HFF-Myc (cell line): ENCODE data around the gene RCC1.

Experiments used
- DNase-seq: peaks from one replicate; pipeline ENCODE4 v3.0.0-alpha.2; 2011; ENCODE audit warnings: low read depth; ENCODE audit errors: extremely low read depth
- H3K4me3 ChIP-seq: replicated peaks from 2 replicates; pipeline ENCODE4 v1.5.1; 2011; ENCODE audit warnings: low read depth, mild to moderate bottlenecking, control low read depth, low read length
- CTCF ChIP-seq: IDR thresholded peaks from 2 replicates; pipeline ENCODE4 v1.5.1; 2012; ENCODE audit warnings: mild to moderate bottlenecking, low read depth, low read length, control low read depth; ENCODE audit errors: missing control alignments

Gene RCC1

GRCh38 chr1:28551381-28551780 is 45.5 kb downstream of the RCC1 start:
- TF ChIP-seq CTCF: no peak
- H3K4me3 ChIP-seq: no peak overlapping the region
- DNase-seq: no peak

GRCh38 chr1:28552758-28553663 is 47.2 kb downstream of the RCC1 start, which contains the start of gene TRNAU1AP:
TRNAU1AP (plus strand) TSS chr1:28553085; CDS start chr1:28553111, 26 bp downstream.
- DNase-seq: peak; percentile 85
- H3K4me3 ChIP-seq: peak within 1 kb of the TSS; percentile 96

GRCh38 chr1:28560886-28561285 is 55.0 kb downstream of the RCC1 start:
- H3K4me3 ChIP-seq: no peak overlapping the region
- no peak for DNase-seq

More at GRCh38 chr1:28552758-28553663, 47.2 kb downstream of the RCC1 start, which contains the start of gene TRNAU1AP:
- TF ChIP-seq CTCF: no peak

GRCh38 chr1:28564310-28564709 is 58.5 kb downstream of the RCC1 start:
- no peak overlapping the region for H3K4me3 ChIP-seq
- no peak for TF ChIP-seq CTCF
- DNase-seq: no peak

More at GRCh38 chr1:28560886-28561285, 55.0 kb downstream of the RCC1 start:
- no peak for TF ChIP-seq CTCF

GRCh38 chr1:28565040-28565439 is 59.2 kb downstream of the RCC1 start:
- no peak for TF ChIP-seq CTCF
- DNase-seq: no peak
- no peak overlapping the region for H3K4me3 ChIP-seq

GRCh38 chr1:28565726-28566125 is 59.9 kb downstream of the RCC1 start:
- TF ChIP-seq CTCF: no peak
- H3K4me3 ChIP-seq: no peak overlapping the region
- DNase-seq: no peak
